Measurements from ENCODE around the gene FCHO2.

GRCh38 chr5:73095564-73096238 is 139.9 kb downstream of the FCHO2 start:
- TF ChIP-seq GATA2 (IDR thresholded peaks at IDR 0.05; ENCODE audit: low read depth, low read length) = no peak
- no peak for TF ChIP-seq GATA3 (IDR thresholded peaks at IDR 0.05; ENCODE audit: low read depth, low read length)
